ENCODE data around the gene C6orf47.

C6orf47 gene

GRCh38 chr6:31632279-31632946, 28.2 kb downstream of the C6orf47 start:
- DNase-seq, result no peak

- DNase-seq, result no peak
Measured at GRCh38 chr6:31631681-31632278, 28.8 kb downstream of the C6orf47 start.

GRCh38 chr6:31631209-31631608, 29.4 kb downstream of the C6orf47 start:
- no peak for DNase-seq

- DNase-seq, result no peak
Measured at GRCh38 chr6:31630177-31630934, 30.2 kb downstream of the C6orf47 start.

- no peak for DNase-seq
Measured at GRCh38 chr6:31629014-31629413, 31.6 kb downstream of the C6orf47 start.

- DNase-seq, result no peak
Measured at GRCh38 chr6:31627690-31628287, 32.8 kb downstream of the C6orf47 start.

GRCh38 chr6:31626952-31627351, 33.6 kb downstream of the C6orf47 start:
- no peak for DNase-seq

- DNase-seq, result no peak
Measured at GRCh38 chr6:31624070-31624469, 36.5 kb downstream of the C6orf47 start.

GRCh38 chr6:31622684-31623091, 37.9 kb downstream of the C6orf47 start:
- DNase-seq, result no peak

- DNase-seq, result no peak
Measured at GRCh38 chr6:31621991-31622390, 38.6 kb downstream of the C6orf47 start.

GRCh38 chr6:31621320-31621939, 39.1 kb downstream of the C6orf47 start:
- no peak for DNase-seq

GRCh38 chr6:31620586-31621319, 39.8 kb downstream of the C6orf47 start, which contains the start of gene PRRC2A:
Gene PRRC2A (plus strand): TSS chr6:31620715. CDS start chr6:31622790, 2,075 bp downstream.
- DNase-seq, result peak in 1 of 2 experiments; percentile 86

- DNase-seq, result peak; percentile 98 to 99
Measured at GRCh38 chr6:31619805-31620585, 40.6 kb downstream of the C6orf47 start.

- DNase-seq, result no peak
Measured at GRCh38 chr6:31617010-31617409, 43.6 kb downstream of the C6orf47 start.

- no peak for DNase-seq
Measured at GRCh38 chr6:31615748-31616147, 44.8 kb downstream of the C6orf47 start.

GRCh38 chr6:31614684-31615578, 45.6 kb downstream of the C6orf47 start, which contains the start of gene AIF1:
Gene AIF1 (plus strand): TSS chr6:31615234. CDS start chr6:31615330, 96 bp downstream.
- DNase-seq, result no peak

- DNase-seq, result no peak
Measured at GRCh38 chr6:31614075-31614619, 46.4 kb downstream of the C6orf47 start.

- DNase-seq, result no peak
Measured at GRCh38 chr6:31610968-31611367, 49.6 kb downstream of the C6orf47 start.

GRCh38 chr6:31609519-31610406, 50.8 kb downstream of the C6orf47 start:
- DNase-seq, result no peak
